ENCODE data around the gene ISG20. TPM values are rescaled to one million over a fixed set of nuclear protein-coding genes. Genes with fewer than 3 reads are reported as not detected.

The ISG20 gene
- total and polyA plus RNA-seq, 12 donors = 2.0 to 23.0 (median 4.5) TPM

DNA sequence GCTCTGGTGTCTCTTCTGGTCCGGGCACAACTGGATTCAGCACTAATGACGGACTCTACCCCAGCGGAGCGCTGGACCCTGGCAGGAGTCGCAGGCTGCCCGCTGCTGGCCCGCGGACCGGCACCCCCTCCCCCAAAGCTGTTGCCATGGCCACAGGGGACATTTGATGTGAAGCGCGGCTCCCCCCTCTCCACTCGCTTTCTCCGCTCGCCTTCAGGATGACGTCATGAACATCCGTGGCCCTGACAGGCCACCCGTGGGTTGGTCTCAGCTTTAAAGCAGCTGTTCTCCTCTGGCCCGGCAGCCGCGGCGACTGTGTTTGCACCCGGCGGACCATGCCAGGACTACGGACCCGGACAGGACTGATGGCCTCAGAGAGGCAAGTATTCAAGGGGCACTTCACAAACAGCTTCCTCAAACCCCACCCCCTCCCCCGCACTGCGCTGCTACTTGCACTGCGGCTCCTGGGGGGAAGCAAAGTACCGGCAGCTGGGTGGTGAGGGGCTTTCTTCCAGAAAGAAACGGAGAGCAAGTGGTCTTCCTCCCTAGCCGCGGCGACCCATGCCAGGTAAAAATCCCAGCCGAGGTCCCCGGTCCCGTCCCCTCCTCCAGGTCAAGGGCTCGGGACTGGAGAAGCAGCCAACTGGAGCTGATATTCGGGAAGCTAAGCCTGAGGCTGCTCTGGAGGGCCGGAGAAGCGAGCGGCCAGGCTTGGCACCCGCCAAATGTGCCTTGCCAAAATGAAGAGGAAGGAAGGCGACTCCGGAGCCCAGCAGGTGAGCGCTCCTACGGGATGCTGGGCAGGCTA is 34.2 kb upstream of the ISG20 start:
- intact Hi-C loops (cut with DNase I) = no loop called here
- no peak for DNase-seq
- WGBS, 2 donors = 2% methylated on average over 46 of the region's 46 CpGs
- Histone ChIP-seq H3K27me3 (peaks cover 20 to 69% (median 62%) of the 10 kb centered on the region in 7 donors), H3K4me1 (peaks cover 0 to 24% (median 14%) of the 10 kb centered on the region in 9 donors), H3K9me3 (no peaks in the 10 kb centered on the region), H3K4me3 (peak overlapping the region in 5 of 10 donors; percentile 18 to 34 (median 28)), H3K36me3 (no peaks in the 10 kb centered on the region), H3K27ac (no peak overlapping the region)
- ATAC-seq = peak in 5 of 8 donors; percentile 21 to 53 (median 27)
- TF ChIP-seq, protein P1, sequence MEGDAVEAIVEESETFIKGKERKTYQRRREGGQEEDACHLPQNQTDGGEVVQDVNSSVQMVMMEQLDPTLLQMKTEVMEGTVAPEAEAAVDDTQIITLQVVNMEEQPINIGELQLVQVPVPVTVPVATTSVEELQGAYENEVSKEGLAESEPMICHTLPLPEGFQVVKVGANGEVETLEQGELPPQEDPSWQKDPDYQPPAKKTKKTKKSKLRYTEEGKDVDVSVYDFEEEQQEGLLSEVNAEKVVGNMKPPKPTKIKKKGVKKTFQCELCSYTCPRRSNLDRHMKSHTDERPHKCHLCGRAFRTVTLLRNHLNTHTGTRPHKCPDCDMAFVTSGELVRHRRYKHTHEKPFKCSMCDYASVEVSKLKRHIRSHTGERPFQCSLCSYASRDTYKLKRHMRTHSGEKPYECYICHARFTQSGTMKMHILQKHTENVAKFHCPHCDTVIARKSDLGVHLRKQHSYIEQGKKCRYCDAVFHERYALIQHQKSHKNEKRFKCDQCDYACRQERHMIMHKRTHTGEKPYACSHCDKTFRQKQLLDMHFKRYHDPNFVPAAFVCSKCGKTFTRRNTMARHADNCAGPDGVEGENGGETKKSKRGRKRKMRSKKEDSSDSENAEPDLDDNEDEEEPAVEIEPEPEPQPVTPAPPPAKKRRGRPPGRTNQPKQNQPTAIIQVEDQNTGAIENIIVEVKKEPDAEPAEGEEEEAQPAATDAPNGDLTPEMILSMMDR (IDR thresholded peaks at IDR 0.05) = no peak

DNA sequence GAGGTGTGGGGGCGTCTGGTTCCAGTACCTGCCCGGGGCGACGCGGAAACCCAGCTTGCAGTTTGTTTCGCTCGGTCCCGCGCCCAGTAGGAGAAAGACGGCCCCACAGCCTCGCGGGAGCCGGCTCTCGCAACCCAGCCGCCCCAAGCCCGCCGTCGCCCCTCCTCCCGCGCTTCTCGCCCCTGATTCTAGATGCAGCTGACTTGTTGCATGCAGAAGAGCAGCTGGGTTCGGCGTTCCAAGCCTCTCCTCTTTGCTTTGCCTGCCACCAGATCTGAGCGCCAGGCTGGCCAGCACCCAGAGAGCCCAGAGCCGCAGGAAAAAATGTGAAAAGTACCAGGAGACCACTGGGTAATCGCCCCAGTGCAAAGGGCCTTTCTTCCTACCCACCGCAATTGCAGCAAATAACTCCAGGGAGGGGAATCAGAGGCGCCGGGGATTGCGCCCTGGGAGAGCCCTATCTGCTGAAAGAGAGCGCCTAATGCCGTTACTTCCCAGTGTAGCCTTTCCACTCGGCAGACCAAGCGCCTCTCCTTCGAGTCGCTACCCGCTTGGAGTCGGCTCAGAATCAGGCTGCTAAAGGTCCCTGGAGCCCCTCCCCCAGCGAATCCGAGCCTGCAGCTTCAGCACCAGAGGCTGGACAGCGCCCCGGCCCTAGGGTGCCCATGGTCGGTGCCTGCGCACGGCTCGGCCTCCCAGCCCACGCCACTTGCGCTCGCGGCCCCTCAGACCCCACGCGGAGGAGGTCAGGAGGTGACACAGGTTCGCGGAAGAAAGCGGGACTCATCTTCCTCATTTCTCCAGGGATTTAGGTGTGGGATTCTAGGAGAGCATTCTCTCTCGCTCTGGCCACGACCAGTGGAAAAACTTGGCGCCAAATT is 33.4 kb upstream of the ISG20 start:
- DNase-seq = peak; percentile 48 to 56
- intact Hi-C loops (cut with DNase I) = no loop called here
- peaks cover 20 to 69% (median 62%) of the 10 kb centered on the region in 7 donors for H3K27me3 ChIP-seq
- H3K36me3 ChIP-seq = no peaks in the 10 kb centered on the region
- no peaks in the 10 kb centered on the region for H3K9me3 ChIP-seq
- H3K4me3 ChIP-seq = peak overlapping the region in 6 of 10 donors; percentile 12 to 34 (median 26)
- WGBS, 2 donors = 2 to 3% methylated on average over 58 of the region's 58 CpGs
- ATAC-seq = peak; percentile 55 to 91 (median 84)
- H3K4me1 ChIP-seq = peaks cover 0 to 24% (median 14%) of the 10 kb centered on the region in 9 donors
- no peak overlapping the region for H3K27ac ChIP-seq
- TF ChIP-seq, protein P1 (IDR thresholded peaks at IDR 0.05) = no peak

DNA sequence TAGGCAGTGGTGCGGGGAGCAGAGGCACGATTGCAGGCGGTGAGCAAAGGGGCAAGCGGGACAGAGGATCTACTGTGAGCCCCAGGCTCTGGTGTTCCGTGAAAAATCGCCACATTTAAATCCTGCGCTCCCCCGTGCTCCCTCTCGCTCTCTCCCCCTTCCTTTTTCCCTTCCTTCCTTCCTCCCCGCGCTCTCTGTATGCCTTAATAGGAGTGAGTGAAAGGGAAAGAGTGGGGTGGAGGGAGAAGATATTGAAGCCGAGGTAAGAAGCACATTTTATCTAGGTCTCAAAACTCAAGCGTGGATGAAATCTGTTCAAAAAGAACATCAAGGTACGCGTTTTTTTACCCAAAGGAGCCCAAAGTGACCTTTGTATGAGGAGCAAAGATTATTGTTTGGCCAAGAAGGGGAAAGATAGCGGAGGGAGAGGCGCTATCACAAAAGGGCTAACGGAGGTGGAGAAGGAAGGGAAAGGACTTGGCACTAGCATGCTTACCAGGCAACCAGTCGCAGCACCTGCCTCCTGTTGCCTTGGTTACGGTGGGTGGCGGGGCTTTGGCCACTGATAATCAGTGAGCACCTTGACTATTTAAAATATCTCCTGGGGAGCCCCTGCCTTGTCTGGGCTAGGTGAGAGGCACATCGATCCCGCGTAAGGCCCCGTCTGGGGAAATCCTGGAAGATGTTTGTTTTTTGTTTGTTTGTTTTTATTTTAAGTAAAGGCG is 32.6 kb upstream of the ISG20 start:
- TF ChIP-seq, protein P1 (IDR thresholded peaks at IDR 0.05) = no peak
- Histone ChIP-seq H3K9me3 (no peaks in the 10 kb centered on the region), H3K36me3 (no peaks in the 10 kb centered on the region), H3K4me1 (peaks cover 0 to 24% (median 14%) of the 10 kb centered on the region in 9 donors), H3K27ac (no peak overlapping the region), H3K27me3 (peaks cover 20 to 69% (median 62%) of the 10 kb centered on the region in 7 donors), H3K4me3 (no peak overlapping the region)
- WGBS, 2 donors = 10 to 14% methylated on average over 26 of the region's 26 CpGs
- ATAC-seq (no peak), DNase-seq (no peak)
- intact Hi-C loops (cut with DNase I) = no loop called here

DNA sequence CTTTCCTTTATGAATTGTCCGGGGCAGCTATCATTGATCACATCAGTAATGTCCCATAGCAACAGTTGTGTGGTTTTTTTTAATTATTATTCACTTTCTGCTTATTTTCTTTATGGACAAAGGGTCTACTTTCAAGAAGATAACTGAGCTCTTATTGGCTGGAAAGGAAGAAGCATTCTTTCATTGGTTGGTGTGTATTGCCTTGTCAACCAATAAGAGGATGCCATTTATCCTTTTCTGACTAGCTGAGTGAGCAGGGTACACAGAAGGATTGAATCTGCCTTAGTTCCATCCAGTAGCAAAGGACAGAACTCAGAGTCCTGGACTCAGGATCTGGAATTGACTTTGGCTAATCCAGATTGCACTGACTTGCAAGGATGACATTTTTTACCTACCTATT is 30.9 kb upstream of the ISG20 start:
- DNase-seq (no peak), ATAC-seq (no peak)
- H3K4me1 ChIP-seq = peaks cover 0 to 24% (median 14%) of the 10 kb centered on the region in 9 donors
- intact Hi-C loops (cut with DNase I) = no loop called here
- peaks cover 20 to 59% (median 54%) of the 10 kb centered on the region in 7 donors for H3K27me3 ChIP-seq
- TF ChIP-seq, protein P1 (IDR thresholded peaks at IDR 0.05) = no peak
- no peak overlapping the region for H3K27ac ChIP-seq
- H3K4me3 ChIP-seq = no peak overlapping the region
- no peaks in the 10 kb centered on the region for H3K9me3 ChIP-seq
- 85 to 89% methylated on average over 1 of the region's 1 CpG for WGBS, 2 donors
- H3K36me3 ChIP-seq = no peaks in the 10 kb centered on the region
